ENCODE data around the gene ROPN1L. TPM values are rescaled to one million over a fixed set of nuclear protein-coding genes. Genes with fewer than 3 reads are reported as not detected.

ROPN1L gene
- total and polyA plus RNA-seq, 10 donors, result 2.0 to 27.9 (median 11.4) TPM

DNA sequence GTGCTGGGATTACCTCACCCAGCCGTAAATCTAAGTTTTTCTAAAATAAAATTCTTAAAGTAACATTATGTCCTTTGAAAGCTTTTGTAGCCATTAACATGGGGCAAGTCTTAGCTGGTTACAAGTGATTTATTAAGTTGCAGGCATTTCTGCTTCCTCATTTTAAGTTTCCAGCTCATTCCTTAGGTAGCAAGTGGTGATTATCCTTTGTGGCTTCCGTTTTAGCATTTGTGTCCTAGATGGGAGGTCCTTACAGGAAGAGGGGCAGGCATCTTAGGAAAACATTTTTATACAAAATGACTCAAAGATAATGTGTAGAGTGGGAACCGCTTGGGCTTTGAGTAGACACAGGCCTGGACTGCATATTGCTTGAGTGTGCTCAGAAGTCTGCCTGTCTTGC is 35.0 kb upstream of the ROPN1L start:
- intact Hi-C loops (cut with DNase I; ENCODE audit: low total_unique reads), result no loop called here
- TF ChIP-seq, protein P1, sequence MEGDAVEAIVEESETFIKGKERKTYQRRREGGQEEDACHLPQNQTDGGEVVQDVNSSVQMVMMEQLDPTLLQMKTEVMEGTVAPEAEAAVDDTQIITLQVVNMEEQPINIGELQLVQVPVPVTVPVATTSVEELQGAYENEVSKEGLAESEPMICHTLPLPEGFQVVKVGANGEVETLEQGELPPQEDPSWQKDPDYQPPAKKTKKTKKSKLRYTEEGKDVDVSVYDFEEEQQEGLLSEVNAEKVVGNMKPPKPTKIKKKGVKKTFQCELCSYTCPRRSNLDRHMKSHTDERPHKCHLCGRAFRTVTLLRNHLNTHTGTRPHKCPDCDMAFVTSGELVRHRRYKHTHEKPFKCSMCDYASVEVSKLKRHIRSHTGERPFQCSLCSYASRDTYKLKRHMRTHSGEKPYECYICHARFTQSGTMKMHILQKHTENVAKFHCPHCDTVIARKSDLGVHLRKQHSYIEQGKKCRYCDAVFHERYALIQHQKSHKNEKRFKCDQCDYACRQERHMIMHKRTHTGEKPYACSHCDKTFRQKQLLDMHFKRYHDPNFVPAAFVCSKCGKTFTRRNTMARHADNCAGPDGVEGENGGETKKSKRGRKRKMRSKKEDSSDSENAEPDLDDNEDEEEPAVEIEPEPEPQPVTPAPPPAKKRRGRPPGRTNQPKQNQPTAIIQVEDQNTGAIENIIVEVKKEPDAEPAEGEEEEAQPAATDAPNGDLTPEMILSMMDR (IDR thresholded peaks at IDR 0.05 in 8 of 11, conservative IDR thresholded peaks at IDR 0.05 in 3 of 11), result no peak
- H3K4me1 ChIP-seq, result peaks cover 0 to 8% (median 4%) of the 10 kb centered on the region in 6 donors
- H3K4me3 ChIP-seq, result no peak overlapping the region
- H3K27ac ChIP-seq, result no peak overlapping the region
- no peaks in the 10 kb centered on the region for H3K27me3 ChIP-seq (replicated peaks in 1 of 7)
- no peak for DNase-seq
- H3K36me3 ChIP-seq, result peaks cover 4 to 100% (median 87%) of the 10 kb centered on the region in 6 donors
- no peaks in the 10 kb centered on the region for H3K9me3 ChIP-seq
- 58 to 74% (median 68%) methylated on average over 3 of the region's 3 CpGs for WGBS, 5 donors

DNA sequence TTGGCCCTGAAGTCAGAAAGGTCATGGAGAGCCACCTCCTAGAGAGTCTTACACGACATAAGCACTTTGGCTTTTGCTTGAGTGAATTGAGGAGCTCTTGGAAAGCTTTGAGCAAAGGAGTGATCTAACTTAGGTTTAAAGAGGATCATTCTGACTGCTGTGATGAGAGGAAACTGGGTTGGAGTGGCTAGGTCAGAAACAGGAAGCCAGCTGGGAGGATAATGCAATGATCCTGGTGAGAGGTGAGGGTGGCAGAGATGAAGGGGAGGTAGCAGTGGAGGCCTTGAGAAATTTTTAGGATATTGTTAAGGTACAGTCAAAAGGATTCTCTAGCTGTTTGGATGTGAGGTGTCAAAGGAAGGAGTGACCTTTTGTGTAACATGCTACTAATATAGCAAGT is 32.2 kb upstream of the ROPN1L start:
- H3K36me3 ChIP-seq, result peaks cover 6 to 100% (median 92%) of the 10 kb centered on the region in 6 donors
- H3K4me1 ChIP-seq, result peaks cover 0 to 8% (median 4%) of the 10 kb centered on the region in 6 donors
- no peaks in the 10 kb centered on the region for H3K27me3 ChIP-seq (replicated peaks in 1 of 7)
- DNase-seq, result no peak
- WGBS, 5 donors, result 38 to 68% (median 57%) methylated on average over 1 of the region's 1 CpG
- peak overlapping the region in 1 of 8 donors; percentile 18 for H3K27ac ChIP-seq
- TF ChIP-seq POLR2AphosphoS5 (IDR thresholded peaks at IDR 0.05) (no peak), POLR2A (IDR thresholded peaks at IDR 0.05) (no peak)
- TF ChIP-seq, protein P1 (IDR thresholded peaks at IDR 0.05 in 8 of 11, conservative IDR thresholded peaks at IDR 0.05 in 3 of 11), result no peak
- H3K9me3 ChIP-seq, result no peaks in the 10 kb centered on the region
- intact Hi-C loops (cut with DNase I; ENCODE audit: low total_unique reads), result no loop called here
- H3K4me3 ChIP-seq, result no peak overlapping the region

DNA sequence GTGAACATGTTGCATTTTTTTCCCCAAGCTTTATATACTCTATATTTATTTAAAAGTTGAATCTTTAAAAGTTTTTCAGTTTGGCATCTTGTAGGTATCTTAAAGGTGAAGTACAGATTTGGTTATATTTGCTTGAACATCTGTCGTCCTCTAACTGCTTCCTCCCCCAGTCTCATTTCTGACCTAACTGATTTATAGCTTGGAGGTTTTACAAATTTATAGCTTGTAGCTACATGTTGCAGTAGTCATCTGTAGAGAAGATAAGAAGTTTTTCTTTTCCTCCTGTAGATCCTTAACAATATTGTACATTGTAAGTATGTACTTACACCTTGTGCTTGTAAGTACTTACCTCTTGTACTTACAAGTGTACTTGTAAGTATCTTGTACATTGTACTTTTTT is 31.0 kb upstream of the ROPN1L start:
- TF ChIP-seq, protein P1 (IDR thresholded peaks at IDR 0.05 in 8 of 11, conservative IDR thresholded peaks at IDR 0.05 in 3 of 11), result no peak
- TF ChIP-seq POLR2AphosphoS5 (IDR thresholded peaks at IDR 0.05), result no peak
- TF ChIP-seq POLR2A (IDR thresholded peaks at IDR 0.05), result no peak
- Histone ChIP-seq H3K4me3 (no peak overlapping the region), H3K27ac (no peak overlapping the region), H3K9me3 (no peaks in the 10 kb centered on the region), H3K36me3 (peaks cover 6 to 100% (median 91%) of the 10 kb centered on the region in 6 donors), H3K27me3 (replicated peaks in 1 of 7) (no peaks in the 10 kb centered on the region), H3K4me1 (peaks cover 0 to 8% (median 4%) of the 10 kb centered on the region in 6 donors)
- intact Hi-C loops (cut with DNase I; ENCODE audit: low total_unique reads), result no loop called here
- 74 to 84% (median 76%) methylated on average over 1 of the region's 1 CpG for WGBS, 5 donors
- no peak for DNase-seq

DNA sequence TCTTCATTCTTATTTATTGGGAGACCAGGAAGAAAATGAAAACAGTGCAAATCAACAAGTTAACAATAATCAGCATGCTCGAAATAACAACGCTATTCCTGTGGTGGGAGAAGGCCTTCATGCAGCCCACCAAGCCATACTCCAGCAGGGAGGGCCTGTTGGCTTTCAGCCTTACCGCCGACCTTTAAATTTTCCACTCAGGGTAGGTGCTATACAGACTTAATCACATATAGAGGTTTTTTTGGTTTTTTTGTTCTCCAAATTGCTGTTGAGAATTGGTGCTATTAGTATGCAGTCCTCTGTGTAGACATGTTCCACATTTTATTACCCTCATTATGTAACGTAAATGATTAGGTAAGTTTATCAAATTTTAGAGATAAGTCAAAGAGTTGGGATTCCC is 30.3 kb upstream of the ROPN1L start:
- intact Hi-C loops (cut with DNase I; ENCODE audit: low total_unique reads), result no loop called here

More for the DNA sequence above, 30.3 kb upstream of the ROPN1L start:
- Histone ChIP-seq H3K4me3 (no peak overlapping the region), H3K9me3 (no peaks in the 10 kb centered on the region), H3K27me3 (replicated peaks in 1 of 7) (no peaks in the 10 kb centered on the region), H3K4me1 (peaks cover 0 to 8% (median 4%) of the 10 kb centered on the region in 6 donors), H3K27ac (no peak overlapping the region), H3K36me3 (peaks cover 6 to 100% (median 91%) of the 10 kb centered on the region in 6 donors)
- TF ChIP-seq, protein P1 (IDR thresholded peaks at IDR 0.05 in 8 of 11, conservative IDR thresholded peaks at IDR 0.05 in 3 of 11), result no peak
- TF ChIP-seq POLR2A (IDR thresholded peaks at IDR 0.05), result no peak
- no peak for TF ChIP-seq POLR2AphosphoS5 (IDR thresholded peaks at IDR 0.05)
- 93 to 98% (median 96%) methylated on average over 5 of the region's 5 CpGs for WGBS, 5 donors
- no peak for DNase-seq
